Activated T-helper 1 cell treated with anti-CD3 and anti-CD28 coated beads, Interleukin-12 subunit alpha, Interleukin-12 subunit beta, Interleukin-2, Interleukin-4 antibody, amounts not matched to agents 30 ng/mL and 10 ng/mL and 1 ng/mL, durations not matched to agents 14 hours and 24 hours and 36 hours (primary cell): ENCODE measurements around the gene DYDC1. TPM values are rescaled to one million over a fixed set of nuclear protein-coding genes. Genes with fewer than 3 reads are reported as not detected.

Source experiments
- DNase-seq: peaks from one replicate; pipeline ENCODE4 v3.0.0; 2021; ENCODE audit warnings: low spot score
- H3K27ac Mint-ChIP-seq: one replicate; pipeline ENCODE4 v1.8.0; 2021; ENCODE audit warnings: mild to moderate bottlenecking, mixed read lengths
- H3K27me3 Mint-ChIP-seq: one replicate; pipeline ENCODE4 v1.8.0; 2022; ENCODE audit warnings: mild to moderate bottlenecking, moderate library complexity, mixed read lengths; ENCODE audit not compliant: insufficient read depth
- H3K36me3 Mint-ChIP-seq: one replicate; pipeline ENCODE4 v1.8.0; 2021; ENCODE audit warnings: low read depth, mixed read lengths
- H3K4me1 Mint-ChIP-seq: one replicate; pipeline ENCODE4 v1.8.0; 2021; ENCODE audit warnings: low read depth, mixed read lengths
- H3K4me3 Mint-ChIP-seq: one replicate; pipeline ENCODE4 v1.8.0; 2021; ENCODE audit warnings: mild to moderate bottlenecking, moderate library complexity, mixed read lengths
- H3K9me3 Mint-ChIP-seq: one replicate; pipeline ENCODE4 v1.8.0; 2021; ENCODE audit warnings: mixed read lengths
- intact Hi-C: fragments of 100-400 bp; cut with micrococcal nuclease; formaldehyde crosslinking; loops from one replicate; pipeline ENCODE4 v1.15.1; 2024
- total RNA-seq: library from RNA; stranded (reverse); gene quantifications from 2 replicates; pipeline ENCODE4 v1.2.3, GENCODE V29; 2022

The DYDC1 gene
- total RNA-seq, result not detected in 2 replicates

- peak; percentile 28 for DNase-seq
- Mint-ChIP-seq H3K27me3 (peaks cover 50% of the 10 kb centered on the region), H3K4me3 (peak within 1 kb of the TSS; percentile 50), H3K36me3 (no peaks in the 10 kb centered on the region), H3K4me1 (peaks cover 5% of the 10 kb centered on the region), H3K9me3 (no peaks in the 10 kb centered on the region), H3K27ac (no peak within 1 kb of the TSS)
- intact Hi-C loops, result no loop called here
Observed at GRCh38 chr10:80356563-80356988, at the start of gene DYDC1, which contains the start of gene DYDC2. DYDC1 (minus strand) TSS chr10:80356755; CDS start chr10:80352601, 4,154 bp downstream. DYDC2 (plus strand) TSS chr10:80356781; CDS start chr10:80362444, 5,663 bp downstream.

DNA sequence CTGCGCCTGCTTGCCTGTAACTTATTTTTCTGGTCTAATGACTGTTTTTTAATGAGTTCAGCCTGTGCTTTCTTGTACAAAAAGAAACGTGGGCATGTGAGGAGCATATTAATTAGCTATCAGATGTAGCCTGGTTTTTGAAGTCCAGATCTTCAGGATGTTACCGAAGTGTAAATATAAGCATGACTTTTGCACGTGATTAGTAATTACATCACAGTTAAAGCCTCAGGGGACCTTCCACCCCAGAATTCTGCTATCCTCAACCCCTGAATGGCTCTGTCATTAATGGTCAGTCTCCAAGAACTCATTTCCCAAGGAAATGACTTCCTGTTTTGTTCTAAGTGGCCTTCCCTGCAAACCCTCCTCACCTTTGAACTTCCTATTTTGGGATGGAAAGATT lies 49.6 kb upstream of the DYDC1 start:
- no peak for DNase-seq
- peaks cover 15% of the 10 kb centered on the region for H3K4me1 Mint-ChIP-seq
- peaks cover 20% of the 10 kb centered on the region for H3K27me3 Mint-ChIP-seq
- H3K4me3 Mint-ChIP-seq, result no peak overlapping the region
- H3K36me3 Mint-ChIP-seq, result peaks cover 3% of the 10 kb centered on the region
- intact Hi-C loops, result loop anchor here (2.0 to 5.0 kb wide), 2 partner anchors 23 to 199 kb away; partner anchors contain the start of gene ANXA11
- no peaks in the 10 kb centered on the region for H3K9me3 Mint-ChIP-seq
- no peak overlapping the region for H3K27ac Mint-ChIP-seq

- Mint-ChIP-seq H3K4me3 (no peak overlapping the region), H3K9me3 (no peaks in the 10 kb centered on the region), H3K27me3 (peaks cover 20% of the 10 kb centered on the region), H3K36me3 (peaks cover under 1% of the 10 kb centered on the region), H3K4me1 (peaks cover 11% of the 10 kb centered on the region), H3K27ac (no peak overlapping the region)
- intact Hi-C loops, result loop anchor here (2.0 to 5.0 kb wide), 2 partner anchors 23 to 198 kb away; partner anchors contain the start of gene ANXA11
- no peak for DNase-seq
Observed at GRCh38 chr10:80405626-80406025, 49.1 kb upstream of the DYDC1 start.

- no peak overlapping the region for H3K27ac Mint-ChIP-seq
- intact Hi-C loops, result loop anchor here (5.0 kb wide), 1 partner anchor 198 kb away; the partner anchor contains the start of gene ANXA11
- H3K36me3 Mint-ChIP-seq, result no peaks in the 10 kb centered on the region
- peaks cover 21% of the 10 kb centered on the region for H3K27me3 Mint-ChIP-seq
- H3K4me3 Mint-ChIP-seq, result no peak overlapping the region
- DNase-seq, result no peak
- H3K4me1 Mint-ChIP-seq, result peaks cover 9% of the 10 kb centered on the region
- H3K9me3 Mint-ChIP-seq, result no peaks in the 10 kb centered on the region
Observed at GRCh38 chr10:80405035-80405434, 48.5 kb upstream of the DYDC1 start.

DNA sequence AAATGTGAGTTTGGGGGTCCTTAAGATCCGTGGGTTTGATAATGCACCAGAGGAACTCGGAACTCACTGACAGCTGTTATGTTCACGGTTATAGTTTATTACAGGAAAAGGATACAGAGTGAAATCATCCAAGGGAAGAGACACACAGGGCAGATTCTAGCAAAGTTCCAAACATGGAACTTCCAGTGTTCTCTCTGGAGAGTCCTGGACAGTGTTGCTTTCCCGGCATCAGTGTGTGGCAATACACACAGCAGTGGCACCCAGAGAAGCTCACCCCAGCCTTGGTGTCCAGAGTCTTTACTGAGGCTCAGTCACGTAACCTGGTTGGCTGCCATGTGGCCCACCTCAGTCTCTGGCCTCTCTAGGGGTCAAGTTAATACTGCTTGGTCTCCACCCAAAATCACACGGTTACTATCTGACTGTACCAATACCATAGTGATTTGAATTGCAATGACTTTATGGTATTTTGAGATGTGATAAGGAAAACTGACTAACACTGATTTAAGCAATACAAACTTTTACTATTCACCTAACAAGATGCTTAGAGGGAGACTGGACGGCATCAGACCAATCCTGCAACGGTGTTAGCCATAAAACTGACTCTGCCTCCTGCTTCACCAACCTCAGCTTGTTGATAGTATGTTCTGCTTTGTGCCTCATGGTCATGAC lies 43.7 kb upstream of the DYDC1 start:
- Mint-ChIP-seq H3K27ac (no peak overlapping the region), H3K4me1 (no peaks in the 10 kb centered on the region), H3K9me3 (no peaks in the 10 kb centered on the region), H3K36me3 (no peaks in the 10 kb centered on the region), H3K27me3 (peaks cover 10% of the 10 kb centered on the region), H3K4me3 (no peak overlapping the region)
- no peak for DNase-seq
- intact Hi-C loops, result no loop called here

GRCh38 chr10:80397014-80397413 lies 40.5 kb upstream of the DYDC1 start:
- no peak overlapping the region for H3K27ac Mint-ChIP-seq
- H3K36me3 Mint-ChIP-seq, result no peaks in the 10 kb centered on the region
- no peak overlapping the region for H3K4me3 Mint-ChIP-seq
- intact Hi-C loops, result no loop called here
- DNase-seq, result no peak
- H3K27me3 Mint-ChIP-seq, result peaks cover 6% of the 10 kb centered on the region
- H3K4me1 Mint-ChIP-seq, result no peaks in the 10 kb centered on the region
- no peaks in the 10 kb centered on the region for H3K9me3 Mint-ChIP-seq

DNA sequence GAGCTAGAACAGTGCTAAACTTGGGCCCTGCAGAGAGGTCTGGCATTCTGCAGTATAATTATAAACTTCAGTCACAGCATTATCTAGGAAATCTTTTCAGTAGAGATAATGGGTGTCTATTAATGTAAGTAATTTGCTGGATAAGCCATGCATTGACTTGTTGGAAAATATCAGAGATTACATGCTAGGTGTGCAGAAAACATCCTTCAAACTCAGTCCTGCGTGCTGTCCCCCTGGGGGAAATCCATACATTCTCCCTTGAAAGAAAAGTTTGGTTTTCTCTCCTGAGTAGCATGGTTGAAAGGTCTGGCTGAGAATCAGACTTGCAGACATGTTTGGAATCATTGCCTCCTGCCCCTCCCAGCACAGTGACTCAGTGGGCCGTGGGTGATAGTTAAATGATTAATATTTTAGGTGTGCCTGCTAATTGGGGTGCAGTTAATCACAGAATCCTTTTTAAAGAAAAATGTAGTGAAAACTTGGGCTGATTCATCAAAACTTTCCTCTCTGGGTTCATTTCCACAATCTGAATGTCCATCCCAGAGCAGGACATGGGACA lies 37.9 kb upstream of the DYDC1 start:
- Mint-ChIP-seq H3K27me3 (no peaks in the 10 kb centered on the region), H3K4me1 (no peaks in the 10 kb centered on the region), H3K27ac (no peak overlapping the region), H3K36me3 (no peaks in the 10 kb centered on the region), H3K4me3 (no peak overlapping the region), H3K9me3 (no peaks in the 10 kb centered on the region)
- DNase-seq, result no peak
- intact Hi-C loops, result no loop called here

GRCh38 chr10:80392250-80392649 lies 35.7 kb upstream of the DYDC1 start:
- no peaks in the 10 kb centered on the region for H3K36me3 Mint-ChIP-seq
- DNase-seq, result no peak
- no peaks in the 10 kb centered on the region for H3K4me1 Mint-ChIP-seq
- H3K27me3 Mint-ChIP-seq, result no peaks in the 10 kb centered on the region
- H3K4me3 Mint-ChIP-seq, result no peak overlapping the region
- no peaks in the 10 kb centered on the region for H3K9me3 Mint-ChIP-seq
- intact Hi-C loops, result no loop called here
- no peak overlapping the region for H3K27ac Mint-ChIP-seq

- Mint-ChIP-seq H3K9me3 (no peaks in the 10 kb centered on the region), H3K4me1 (no peaks in the 10 kb centered on the region), H3K27ac (no peak overlapping the region), H3K36me3 (no peaks in the 10 kb centered on the region), H3K27me3 (no peaks in the 10 kb centered on the region), H3K4me3 (no peak overlapping the region)
- DNase-seq, result no peak
- intact Hi-C loops, result no loop called here
Observed at GRCh38 chr10:80390740-80391139, 34.2 kb upstream of the DYDC1 start.

DNA sequence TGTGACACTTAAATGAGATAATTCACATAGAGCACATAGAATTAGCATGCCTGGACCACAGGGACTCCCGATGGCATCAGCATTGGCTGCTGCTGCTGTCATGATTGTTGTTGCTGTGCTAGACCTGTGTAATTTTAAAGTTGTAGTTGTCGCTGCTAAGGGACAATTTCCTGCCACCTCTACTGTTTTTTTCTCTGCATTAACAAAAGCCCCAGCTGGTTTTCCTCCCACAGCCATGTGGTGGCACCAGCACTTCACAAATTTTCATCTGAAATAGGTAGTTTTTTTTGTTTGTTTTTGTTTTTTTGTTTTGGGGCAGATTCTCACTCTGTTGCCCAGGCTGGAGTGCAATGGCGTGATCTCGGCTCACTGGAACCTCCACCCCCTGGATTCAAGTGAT lies 26.4 kb upstream of the DYDC1 start:
- Mint-ChIP-seq H3K27me3 (no peaks in the 10 kb centered on the region), H3K36me3 (no peaks in the 10 kb centered on the region), H3K9me3 (no peaks in the 10 kb centered on the region), H3K4me1 (peaks cover 14% of the 10 kb centered on the region), H3K27ac (no peak overlapping the region), H3K4me3 (no peak overlapping the region)
- DNase-seq, result peak; percentile 31
- intact Hi-C loops, result loop anchor here (1.0 to 5.0 kb wide), 6 partner anchors 24 to 541 kb away; no protein-coding TSS in a partner anchor

DNA sequence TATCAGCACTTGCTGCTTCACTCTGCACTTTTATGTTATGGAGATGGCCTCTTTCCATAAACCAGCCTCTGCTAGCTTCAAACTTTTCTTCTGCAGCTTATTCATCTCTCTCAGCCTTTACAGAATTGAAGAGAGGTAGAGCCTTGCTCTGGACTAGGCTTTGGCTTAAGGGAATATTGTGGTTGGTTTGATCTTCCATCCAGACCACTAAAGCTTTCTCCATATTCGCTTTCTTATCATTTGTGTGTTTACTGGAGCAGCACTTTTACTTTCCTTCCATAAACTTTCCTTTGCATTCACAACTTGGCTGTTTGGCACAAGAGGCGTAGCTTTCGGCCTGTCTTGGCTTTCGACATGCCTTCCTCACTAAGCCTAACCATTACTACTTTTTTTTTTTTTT lies 23.6 kb upstream of the DYDC1 start:
- DNase-seq, result no peak
- intact Hi-C loops, result loop anchor here (5.0 kb wide), 1 partner anchor 217 kb away; no protein-coding TSS in a partner anchor
- Mint-ChIP-seq H3K27ac (no peak overlapping the region), H3K4me3 (no peak overlapping the region), H3K9me3 (no peaks in the 10 kb centered on the region), H3K4me1 (peaks cover 14% of the 10 kb centered on the region), H3K36me3 (no peaks in the 10 kb centered on the region), H3K27me3 (peaks cover 7% of the 10 kb centered on the region)

DNA sequence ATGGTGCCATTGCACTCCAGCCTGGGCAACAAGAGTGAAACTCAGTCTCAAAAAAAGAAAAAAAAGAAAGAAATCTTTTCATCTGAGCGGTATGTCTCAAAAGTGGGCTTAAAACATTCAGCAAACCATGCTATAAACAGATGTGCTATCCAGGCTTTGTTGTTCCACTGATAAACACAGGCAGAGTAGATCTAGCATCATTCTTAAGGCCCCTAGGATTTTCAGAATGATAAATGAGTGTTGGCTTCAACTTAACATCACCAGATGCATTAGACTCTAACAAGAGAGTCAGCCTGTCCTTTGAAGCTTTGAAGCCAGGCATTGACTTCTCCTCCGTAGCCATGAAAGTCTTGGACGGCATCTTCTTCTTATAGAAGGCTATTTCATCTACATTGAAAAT lies 23.1 kb upstream of the DYDC1 start:
- DNase-seq, result no peak
- no peak overlapping the region for H3K4me3 Mint-ChIP-seq
- no peaks in the 10 kb centered on the region for H3K36me3 Mint-ChIP-seq
- intact Hi-C loops, result loop anchor here (2.0 to 5.0 kb wide), 2 partner anchors 151 to 218 kb away; no protein-coding TSS in a partner anchor
- peaks cover 7% of the 10 kb centered on the region for H3K27me3 Mint-ChIP-seq
- no peak overlapping the region for H3K27ac Mint-ChIP-seq
- no peaks in the 10 kb centered on the region for H3K9me3 Mint-ChIP-seq
- peaks cover 14% of the 10 kb centered on the region for H3K4me1 Mint-ChIP-seq

- intact Hi-C loops, result no loop called here
- Mint-ChIP-seq H3K27ac (no peak overlapping the region), H3K36me3 (no peaks in the 10 kb centered on the region), H3K27me3 (peaks cover 10% of the 10 kb centered on the region), H3K9me3 (no peaks in the 10 kb centered on the region), H3K4me1 (peaks cover 4% of the 10 kb centered on the region), H3K4me3 (no peak overlapping the region)
- DNase-seq, result no peak
Observed at GRCh38 chr10:80373502-80373901, 16.9 kb upstream of the DYDC1 start.
